Hepatocyte (in vitro differentiated cells): ENCODE results near the gene FRMD6. TPM values are rescaled to one million over a fixed set of nuclear protein-coding genes. Genes with fewer than 3 reads are reported as not detected.
A peak's percentile ranks its signal among the peaks of the same experiment; 100 is the strongest.

Experiments
- DNase-seq: peaks from one replicate; pipeline ENCODE4 v3.0.0-alpha.2; 2016; ENCODE audit warnings: low spot score
- H2AFZ ChIP-seq: fragments of 200-600 bp; sonication (generic); 2 replicates; pipeline ENCODE4 v1.6.0; 2016; ENCODE audit warnings: antibody characterized with exemption, mild to moderate bottlenecking
- H3K27ac ChIP-seq: fragments of 200-600 bp; sonication (generic); 2 replicates; pipeline ENCODE4 v1.5.1; 2016; ENCODE audit warnings: mild to moderate bottlenecking
- H3K27me3 ChIP-seq: fragments of 200-600 bp; sonication (generic); 2 replicates; pipeline ENCODE4 v1.6.1; 2016
- H3K36me3 ChIP-seq: fragments of 200-600 bp; sonication (generic); replicated peaks from 2 replicates; pipeline ENCODE4 v1.5.1; 2016; ENCODE audit warnings: low read depth; ENCODE audit not compliant: insufficient read depth
- H3K4me1 ChIP-seq: fragments of 200-600 bp; sonication (generic); 2 replicates; pipeline ENCODE4 v1.5.1; 2016; ENCODE audit warnings: mild to moderate bottlenecking, moderate library complexity; ENCODE audit not compliant: insufficient read depth
- H3K4me2 ChIP-seq: fragments of 200-600 bp; sonication (generic); 2 replicates; pipeline ENCODE4 v1.6.0; 2016
- H3K4me3 ChIP-seq: fragments of 200-600 bp; sonication (generic); 2 replicates; pipeline ENCODE4 v1.5.1; 2016; ENCODE audit warnings: mild to moderate bottlenecking
- H3K79me2 ChIP-seq: fragments of 200-600 bp; sonication (generic); 2 replicates; pipeline ENCODE4 v1.6.0; 2017; ENCODE audit warnings: mild to moderate bottlenecking
- H3K9me2 ChIP-seq: fragments of 200-600 bp; sonication (generic); replicated peaks from 2 replicates; pipeline ENCODE4 v1.6.0; 2017; ENCODE audit warnings: mild to moderate bottlenecking; ENCODE audit not compliant: insufficient read depth
- H3K9me3 ChIP-seq: fragments of 200-600 bp; sonication (generic); 2 replicates; pipeline ENCODE4 v1.5.1; 2016; ENCODE audit warnings: low read depth, mild to moderate bottlenecking
- H4K20me1 ChIP-seq: fragments of 200-600 bp; sonication (generic); 2 replicates; pipeline ENCODE4 v1.6.0; 2016; ENCODE audit warnings: mild to moderate bottlenecking; ENCODE audit not compliant: insufficient read depth, poor library complexity, severe bottlenecking
- CTCF ChIP-seq: fragments of 200-600 bp; sonication (generic); IDR thresholded peaks from 2 replicates; pipeline ENCODE4 v1.5.1; 2016; ENCODE audit warnings: antibody characterized with exemption, mild to moderate bottlenecking; ENCODE audit not compliant: poor library complexity
- EZH2 ChIP-seq: fragments of 200-600 bp; sonication (generic); IDR thresholded peaks from 2 replicates; pipeline ENCODE4 v1.6.1; 2016; ENCODE audit warnings: antibody characterized with exemption, mild to moderate bottlenecking, borderline replicate concordance
- EZH2phosphoT487 ChIP-seq: fragments of 200-600 bp; sonication (generic); IDR thresholded peaks from one replicate; pipeline ENCODE4 v1.6.1; 2018; ENCODE audit warnings: antibody characterized with exemption, mild to moderate bottlenecking, low read depth, moderate library complexity; ENCODE audit not compliant: unreplicated experiment, severe bottlenecking
- WGBS: methylation state at CpG from one replicate; pipeline ENCODE4 v1.1.6; 2016; ENCODE audit warnings: low lambda C conversion rate; ENCODE audit errors: missing lambda C conversion rate; 5-methylcytosine and 5-hydroxymethylcytosine counted together
- polyA plus RNA-seq: library from polyadenylated mRNA; unstranded; fragments of >200 nt; fragmentation: Nextera tagmentation; extraction: Ambion mirVana; gene quantifications from 2 replicates; pipeline ENCODE4 v1.2.1, GENCODE V29; 2016
- total RNA-seq: library from RNA; depleted of rRNA; stranded (reverse); fragments of >200 nt; gene quantifications from 2 replicates; pipeline ENCODE4 v1.2.3, GENCODE V29; 2014

Gene FRMD6
- total and polyA plus RNA-seq, 2 experiments from 2014 or later, result 18.9 to 64.4 TPM

DNA sequence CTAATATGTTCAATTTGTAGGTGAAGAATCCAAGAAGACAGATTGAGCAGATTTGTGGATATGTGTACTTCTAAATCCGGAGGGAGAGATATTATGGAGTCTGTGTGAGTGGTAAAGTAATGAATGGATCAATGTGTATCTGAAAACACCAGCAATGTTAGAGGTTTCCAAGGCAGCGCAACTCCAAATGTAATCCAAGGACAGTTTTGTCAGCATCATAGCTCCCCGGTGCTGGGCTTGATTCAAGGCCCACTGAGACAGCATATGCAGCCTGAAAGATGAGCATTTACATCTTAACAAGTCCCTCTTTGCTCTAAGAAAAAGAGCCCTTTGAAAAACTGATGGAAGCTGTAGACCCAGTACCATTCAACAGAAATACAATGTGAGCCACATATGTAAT, 38.3 kb upstream of the FRMD6 start:
- no peak for TF ChIP-seq EZH2
- TF ChIP-seq EZH2phosphoT487, result no peak
- TF ChIP-seq CTCF, result no peak
- WGBS, result 72% methylated on average over 3 of the region's 3 CpGs
- no peak for DNase-seq
- H3K9me2 ChIP-seq, result no peaks in the 10 kb centered on the region
- H4K20me1 ChIP-seq, result no peaks in the 10 kb centered on the region
- no peaks in the 10 kb centered on the region for H3K27me3 ChIP-seq
- no peaks in the 10 kb centered on the region for H3K79me2 ChIP-seq
- H3K4me3 ChIP-seq, result no peak overlapping the region
- H3K4me2 ChIP-seq, result no peak overlapping the region
- peaks cover 26% of the 10 kb centered on the region for H3K4me1 ChIP-seq
- H3K27ac ChIP-seq, result no peak overlapping the region
- no peaks in the 10 kb centered on the region for H3K9me3 ChIP-seq
- no peak overlapping the region for H2AFZ ChIP-seq
- H3K36me3 ChIP-seq, result no peaks in the 10 kb centered on the region

DNA sequence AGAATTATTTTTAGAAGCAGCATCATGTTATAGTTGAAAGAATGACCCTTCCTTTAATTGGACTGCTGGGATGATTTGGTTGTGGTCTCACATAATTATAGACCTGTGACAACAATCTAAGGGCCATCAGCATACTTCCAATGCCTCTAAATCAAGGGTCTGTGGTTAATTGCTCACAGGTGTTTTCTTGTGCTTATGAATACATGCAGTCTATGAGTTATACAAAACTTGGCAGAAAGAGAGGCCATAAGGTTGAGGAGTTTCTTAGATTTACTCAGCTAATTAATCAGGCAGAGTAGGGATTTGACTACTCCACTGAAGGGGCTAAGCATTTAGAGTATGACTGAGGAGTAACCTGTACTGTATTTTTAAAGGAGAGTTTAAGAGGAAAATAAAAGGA, 37.0 kb upstream of the FRMD6 start:
- Histone ChIP-seq H2AFZ (no peak overlapping the region), H3K9me3 (no peaks in the 10 kb centered on the region), H3K27ac (no peak overlapping the region), H3K79me2 (no peaks in the 10 kb centered on the region), H3K9me2 (no peaks in the 10 kb centered on the region), H3K4me2 (no peak overlapping the region), H3K36me3 (no peaks in the 10 kb centered on the region), H4K20me1 (no peaks in the 10 kb centered on the region), H3K4me1 (peaks cover 13% of the 10 kb centered on the region), H3K27me3 (no peaks in the 10 kb centered on the region), H3K4me3 (no peak overlapping the region)
- no peak for DNase-seq
- TF ChIP-seq EZH2phosphoT487 (no peak), CTCF (no peak), EZH2 (no peak)

DNA sequence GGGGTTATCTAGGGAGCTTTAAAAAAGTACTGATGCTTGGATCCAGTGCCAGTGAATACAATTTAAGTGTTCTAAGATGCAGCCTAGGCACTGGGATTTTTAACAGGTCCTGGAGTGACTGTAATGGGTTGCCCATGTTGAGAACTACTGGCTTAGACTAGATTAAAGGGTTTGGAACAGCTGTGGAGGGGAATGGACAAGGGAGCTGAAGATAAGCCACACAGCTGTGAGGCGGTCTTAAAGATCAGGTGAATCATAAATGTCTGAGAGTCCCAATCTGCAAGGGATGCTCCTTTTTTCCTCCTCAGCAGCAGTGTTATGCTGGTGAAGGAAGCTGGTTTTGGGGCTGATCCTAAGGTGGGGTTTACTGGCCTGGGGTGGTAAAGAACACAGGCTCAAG, 35.5 kb upstream of the FRMD6 start:
- no peak for TF ChIP-seq EZH2
- TF ChIP-seq CTCF, result no peak
- Histone ChIP-seq H2AFZ (no peak overlapping the region), H4K20me1 (no peaks in the 10 kb centered on the region), H3K79me2 (no peaks in the 10 kb centered on the region), H3K4me1 (peaks cover 13% of the 10 kb centered on the region), H3K9me2 (no peaks in the 10 kb centered on the region), H3K4me3 (no peak overlapping the region), H3K36me3 (no peaks in the 10 kb centered on the region), H3K9me3 (no peaks in the 10 kb centered on the region), H3K4me2 (no peak overlapping the region), H3K27me3 (no peaks in the 10 kb centered on the region), H3K27ac (no peak overlapping the region)
- 94% methylated on average over 1 of the region's 1 CpG for WGBS
- DNase-seq, result no peak

DNA sequence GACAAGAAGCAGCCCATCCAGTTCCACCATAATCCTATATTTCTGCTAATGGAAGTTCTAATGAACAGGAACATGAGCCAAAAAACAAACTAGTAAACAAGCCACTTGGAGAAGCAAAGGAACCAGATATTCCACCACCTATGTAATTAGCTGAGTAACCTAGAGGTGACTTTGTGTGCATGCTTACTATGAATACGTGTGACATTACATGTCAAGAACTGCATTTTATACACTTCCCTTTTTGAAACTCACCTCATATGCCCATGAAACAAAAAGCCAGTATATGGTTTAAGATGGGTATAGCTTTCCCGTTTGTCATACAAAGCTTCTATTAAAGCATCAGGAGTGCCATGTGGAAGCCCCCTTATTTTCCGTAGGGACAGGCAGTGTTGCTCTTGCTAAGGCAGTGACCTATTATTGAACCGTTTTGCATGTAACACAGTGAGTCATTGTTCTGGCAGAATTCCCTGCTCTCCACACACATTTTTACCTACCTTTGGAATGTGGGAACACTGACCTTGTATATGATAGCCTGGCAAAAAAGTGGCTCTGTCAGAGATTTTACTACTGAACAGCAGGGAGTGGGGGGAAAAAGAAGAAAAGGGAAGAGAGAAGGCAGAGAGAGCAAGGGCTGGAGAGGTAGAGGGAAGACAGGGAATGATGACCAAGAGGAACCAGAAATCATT, 34.8 kb upstream of the FRMD6 start:
- no peak overlapping the region for H3K4me3 ChIP-seq
- peak overlapping the region; percentile 18 for H3K4me2 ChIP-seq
- no peaks in the 10 kb centered on the region for H3K79me2 ChIP-seq
- H3K9me3 ChIP-seq, result no peaks in the 10 kb centered on the region
- H3K36me3 ChIP-seq, result no peaks in the 10 kb centered on the region
- no peaks in the 10 kb centered on the region for H3K27me3 ChIP-seq
- no peak for TF ChIP-seq EZH2
- TF ChIP-seq CTCF, result no peak
- TF ChIP-seq EZH2phosphoT487, result no peak
- peaks cover 13% of the 10 kb centered on the region for H3K4me1 ChIP-seq
- H3K27ac ChIP-seq, result peak overlapping the region; percentile 15
- H3K9me2 ChIP-seq, result no peaks in the 10 kb centered on the region
- H4K20me1 ChIP-seq, result no peaks in the 10 kb centered on the region
- H2AFZ ChIP-seq, result no peak overlapping the region
- DNase-seq, result peak; percentile 60
- WGBS, result 31% methylated on average over 4 of the region's 4 CpGs
